Chondrocyte (in vitro differentiated cells): ENCODE data around the gene NRIP1. TPM values are rescaled to one million over a fixed set of nuclear protein-coding genes. Genes with fewer than 3 reads are reported as not detected.

Experiments
- DNase-seq: peaks from one replicate; pipeline ENCODE4 v3.0.0; 2021; ENCODE audit warnings: mixed read lengths, low spot score
- H3K27ac Mint-ChIP-seq: one replicate; pipeline ENCODE4 v1.8.0; 2021; ENCODE audit warnings: mild to moderate bottlenecking, moderate library complexity, mixed read lengths; ENCODE audit not compliant: unreplicated experiment
- H3K27me3 Mint-ChIP-seq: 2 replicates; pipeline ENCODE4 v1.8.0; 2021; ENCODE audit warnings: low read depth, mixed read lengths
- H3K36me3 Mint-ChIP-seq: 2 replicates; pipeline ENCODE4 v1.8.0; 2021; ENCODE audit warnings: low read depth, mixed read lengths
- H3K4me1 Mint-ChIP-seq: 2 replicates; pipeline ENCODE4 v1.8.0; 2021; ENCODE audit warnings: low read depth, mild to moderate bottlenecking, mixed read lengths
- H3K4me3 Mint-ChIP-seq: one replicate; pipeline ENCODE4 v1.8.0; 2021; ENCODE audit warnings: mild to moderate bottlenecking, moderate library complexity, mixed read lengths; ENCODE audit not compliant: unreplicated experiment
- H3K9me3 Mint-ChIP-seq: 2 replicates; pipeline ENCODE4 v1.8.0; 2021; ENCODE audit warnings: low read depth, mixed read lengths
- CTCF ChIP-seq: fragments of 200-600 bp; sonication (generic); IDR thresholded peaks from 2 replicates; pipeline ENCODE4 v1.5.0; 2021; ENCODE audit warnings: antibody characterized with exemption, mild to moderate bottlenecking, moderate library complexity
- total RNA-seq: library from RNA; stranded (reverse); gene quantifications from 3 replicates; pipeline ENCODE4 v1.2.1, GENCODE V29; 2021

Gene NRIP1
- total RNA-seq, 1 donor from 2014 or later = 22.6 TPM

- no peak overlapping the region for H3K4me3 Mint-ChIP-seq
- H3K4me1 Mint-ChIP-seq = peaks cover 23% of the 10 kb centered on the region
These were observed 148.1 kb downstream of the NRIP1 start for GRCh38 chr21:14916676-14917141.

GRCh38 chr21:14913638-14914037, 151.2 kb downstream of the NRIP1 start:
- H3K4me1 Mint-ChIP-seq = peaks cover 23% of the 10 kb centered on the region

More at GRCh38 chr21:14916676-14917141, 148.1 kb downstream of the NRIP1 start:
- Mint-ChIP-seq H3K36me3 (no peaks in the 10 kb centered on the region), H3K9me3 (no peaks in the 10 kb centered on the region), H3K27ac (peak overlapping the region; percentile 76), H3K27me3 (no peaks in the 10 kb centered on the region)
- no peak for DNase-seq
- no peak for TF ChIP-seq CTCF

GRCh38 chr21:14911351-14911750, 153.4 kb downstream of the NRIP1 start:
- DNase-seq = peak; percentile 26
- Mint-ChIP-seq H3K9me3 (peaks cover 4% of the 10 kb centered on the region), H3K27me3 (no peaks in the 10 kb centered on the region), H3K36me3 (no peaks in the 10 kb centered on the region), H3K4me1 (peaks cover 8% of the 10 kb centered on the region), H3K27ac (no peak overlapping the region), H3K4me3 (no peak overlapping the region)
- no peak for TF ChIP-seq CTCF

More at GRCh38 chr21:14913638-14914037, 151.2 kb downstream of the NRIP1 start:
- no peak overlapping the region for H3K4me3 Mint-ChIP-seq
- TF ChIP-seq CTCF = no peak
- no peaks in the 10 kb centered on the region for H3K27me3 Mint-ChIP-seq
- no peaks in the 10 kb centered on the region for H3K36me3 Mint-ChIP-seq
- no peak overlapping the region for H3K27ac Mint-ChIP-seq
- DNase-seq = no peak
- no peaks in the 10 kb centered on the region for H3K9me3 Mint-ChIP-seq
